ENCODE data around the gene UCN. TPM values are rescaled to one million over a fixed set of nuclear protein-coding genes. Genes with fewer than 3 reads are reported as not detected.

The UCN gene
- total and polyA plus RNA-seq, 2 donors (not counting 3 experiments of a cell fraction or from before 2014, with no cell fraction given): 0.75 to 1.2 TPM

- BruUV-seq (replicated peaks): no TSS peak
- no peak overlapping the region for H3K9ac ChIP-seq (replicated peaks; ENCODE audit: extremely low read depth, insufficient read depth, low read length)
- no peaks in the 10 kb centered on the region for H3K9me1 ChIP-seq (replicated peaks; ENCODE audit: control insufficient read depth, extremely low read depth, insufficient read depth, low read length)
- intact Hi-C loops (cut with micrococcal nuclease) (no loop called here), dilution Hi-C loops (cut with MboI; ENCODE audit: extremely low pct_ligation_motif_present, low sequenced_read_pairs) (no loop called here)
- no peak for FAIRE-seq
- POLR2A ChIA-PET: no interaction called here
- CTCF ChIA-PET: interaction anchor here (2.0 kb wide), 1 partner anchor 13 kb away, joined by 8 read pairs; no protein-coding TSS in a partner anchor
- H3K27me3 ChIP-seq (ENCODE audit: control insufficient read depth in 2 of 2, insufficient read depth in 2 of 2, low read length in 2 of 2): no peaks in the 10 kb centered on the region
- no peak overlapping the region for H2AFZ ChIP-seq (ENCODE audit: low read depth, low read length)
- H3K4me3 ChIP-seq (replicated peaks in 1 of 3; ENCODE audit: insufficient read depth in 1 of 3, low read depth in 1 of 3, low read length in 3 of 3): no peak overlapping the region
- no peak overlapping the region for H3K27ac ChIP-seq (ENCODE audit: insufficient read depth, low read depth, low read length)
- no peak for DNase-seq (ENCODE audit: low read depth, low spot score)
- peaks cover 17% of the 10 kb centered on the region for H3K4me1 ChIP-seq (ENCODE audit: control insufficient read depth, extremely low read depth, insufficient read depth, low read length)
- H3K9me3 ChIP-seq (replicated peaks; ENCODE audit: control insufficient read depth, insufficient read depth, low read length): no peaks in the 10 kb centered on the region
- H3K79me2 ChIP-seq (ENCODE audit: control insufficient read depth, insufficient read depth, low read length): no peaks in the 10 kb centered on the region
- no peaks in the 10 kb centered on the region for H4K20me1 ChIP-seq (replicated peaks; ENCODE audit: control insufficient read depth, extremely low read depth, insufficient read depth, low read length)
- H3K36me3 ChIP-seq (ENCODE audit: control insufficient read depth in 2 of 2, extremely low read depth in 1 of 2, insufficient read depth in 2 of 2, low read length in 2 of 2): peaks cover 0 to 3% of the 10 kb centered on the region in 2 experiments
- no peak overlapping the region for H3K4me2 ChIP-seq (ENCODE audit: insufficient read depth, low read length)
- no peak for TF ChIP-seq CTCF (IDR thresholded peaks at IDR 0.05; ENCODE audit: extremely low read depth in 1 of 2, insufficient read depth in 1 of 2, low read depth in 1 of 2, low read length in 2 of 2)
- no peak for TF ChIP-seq JUN (IDR thresholded peaks at IDR 0.05; ENCODE audit: borderline replicate concordance, insufficient read depth, insufficient read length, low read depth)
- no peak for TF ChIP-seq MAX (IDR thresholded peaks at IDR 0.05; ENCODE audit: insufficient read depth, insufficient read length)
- no peak for TF ChIP-seq EZH2 (IDR thresholded peaks at IDR 0.05; ENCODE audit: borderline replicate concordance, low read depth, low read length, severe bottlenecking)
- TF ChIP-seq FOS (IDR thresholded peaks at IDR 0.05; ENCODE audit: borderline replicate concordance, insufficient read depth, low read length): no peak
- TF ChIP-seq POLR2A (IDR thresholded peaks at IDR 0.05; ENCODE audit: low read depth, low read length): no peak
- no peak for TF ChIP-seq MYC (IDR thresholded peaks at IDR 0.05; ENCODE audit: low read depth, low read length)
- TF ChIP-seq GATA2 (IDR thresholded peaks at IDR 0.05; ENCODE audit: insufficient read depth, insufficient read length, low read depth, low read length): no peak
- TF ChIP-seq POLR2AphosphoS5 (IDR thresholded peaks at IDR 0.05; ENCODE audit: insufficient read depth, low read depth, low read length): no peak
Observed at GRCh38 chr2:27316655-27317412, 8.6 kb upstream of the UCN start.

Data from endothelial cell of umbilical vein (primary cell).